ENCODE results near the gene LRCOL1.

LRCOL1 gene

GRCh38 chr12:132635076-132635955, 24.9 kb upstream of the LRCOL1 start:
- no peak for DNase-seq

DNA sequence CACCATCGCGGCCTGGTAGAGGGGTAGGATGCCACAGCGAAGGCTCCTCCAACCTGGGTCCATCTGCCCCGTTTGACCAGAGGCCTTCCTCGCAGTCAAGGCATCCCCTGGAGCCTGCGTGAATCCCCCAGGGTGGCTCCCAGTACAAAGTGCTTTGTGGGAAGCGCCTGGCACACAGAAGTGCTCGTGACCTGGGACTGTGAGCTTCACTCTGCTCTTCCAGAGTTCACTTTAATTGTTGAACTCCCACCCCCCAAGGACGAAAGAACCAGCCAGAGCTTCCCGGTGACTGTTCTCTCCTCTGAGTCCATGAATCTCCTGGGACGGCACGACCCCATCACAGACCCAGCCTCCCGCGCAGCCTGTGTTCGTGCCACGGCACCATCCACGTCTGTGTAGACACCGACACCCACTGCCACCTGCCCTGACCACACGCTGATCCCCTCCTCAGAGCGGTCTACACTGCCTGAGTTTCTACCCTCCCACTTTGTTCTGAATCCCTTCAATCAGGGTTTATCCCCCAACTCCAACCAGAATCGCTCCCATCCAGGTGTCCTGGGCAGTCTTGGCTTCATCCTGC, 24.1 kb upstream of the LRCOL1 start:
- no peak for DNase-seq

GRCh38 chr12:132633901-132634300, 23.5 kb upstream of the LRCOL1 start:
- no peak for DNase-seq

- no peak for DNase-seq
Observed at GRCh38 chr12:132633398-132633797, 23.0 kb upstream of the LRCOL1 start.

GRCh38 chr12:132632521-132633228, 22.3 kb upstream of the LRCOL1 start:
- DNase-seq: no peak

- DNase-seq: no peak
Observed at GRCh38 chr12:132631666-132632065, 21.3 kb upstream of the LRCOL1 start.

- no peak for DNase-seq
Observed at GRCh38 chr12:132630672-132631071, 20.3 kb upstream of the LRCOL1 start.

DNA sequence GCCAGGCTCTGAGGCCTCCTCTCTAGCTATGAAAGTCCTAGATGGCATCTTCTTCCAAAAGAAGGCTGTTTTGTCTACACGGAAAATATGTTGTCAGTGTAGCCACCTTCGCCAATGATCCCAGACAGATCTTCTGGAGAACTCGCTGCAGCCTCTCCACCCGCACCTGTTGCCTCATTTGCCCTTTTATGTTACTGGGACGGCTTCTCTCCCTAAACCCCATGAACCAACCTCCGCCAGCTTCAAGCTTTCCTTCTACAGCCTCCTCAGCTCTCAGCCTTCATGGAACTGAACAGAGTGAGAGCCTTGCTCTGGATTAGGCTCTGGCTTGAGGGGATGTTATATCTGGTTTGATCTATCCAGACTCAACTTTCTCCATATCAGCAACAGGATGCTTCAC, 18.9 kb upstream of the LRCOL1 start:
- no peak for DNase-seq

- DNase-seq: no peak
Observed at GRCh38 chr12:132625731-132626430, 15.5 kb upstream of the LRCOL1 start.

GRCh38 chr12:132624910-132625630, 14.7 kb upstream of the LRCOL1 start:
- DNase-seq: no peak

- DNase-seq: no peak
Observed at GRCh38 chr12:132624186-132624855, 13.9 kb upstream of the LRCOL1 start.

DNA sequence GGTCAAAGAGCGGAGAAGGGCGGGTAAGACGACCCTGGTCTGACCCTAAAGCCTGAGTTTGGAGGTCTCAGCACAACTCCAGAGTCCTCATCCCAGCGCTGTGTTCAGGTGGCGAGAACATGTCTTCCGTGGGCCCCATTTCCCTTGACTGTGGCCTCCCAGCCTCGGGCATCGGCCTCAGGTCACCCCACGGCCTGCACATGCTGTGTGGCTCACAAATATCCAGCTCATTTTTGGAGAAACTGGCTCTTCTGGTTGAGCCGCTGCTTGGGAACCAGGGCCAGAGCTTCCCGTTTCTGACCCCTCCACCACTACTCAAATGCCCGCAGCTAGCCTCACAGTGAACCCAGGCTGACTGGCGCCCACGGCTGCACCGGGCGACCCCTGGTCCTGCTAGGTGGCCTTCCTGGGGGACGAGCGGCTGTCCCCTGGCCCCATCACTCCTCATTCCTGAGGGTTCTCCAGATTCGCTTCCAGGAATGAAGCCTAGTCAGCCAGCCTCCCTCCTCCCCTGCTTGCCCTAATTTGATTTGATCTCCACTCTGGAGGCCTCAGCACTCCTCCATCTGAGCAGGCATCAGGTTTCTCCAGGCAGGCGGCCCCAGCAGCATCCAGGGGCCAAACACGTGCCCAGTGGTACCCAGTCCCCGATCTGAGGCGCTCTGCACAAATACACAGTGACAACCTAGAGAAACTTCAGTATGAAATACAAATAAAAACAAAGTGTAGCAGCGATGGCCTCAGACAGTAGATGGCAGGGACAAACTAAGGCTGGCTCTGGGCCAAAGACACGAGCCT, 12.9 kb upstream of the LRCOL1 start:
- DNase-seq: no peak

- DNase-seq: peak in 1 of 2 donors; percentile 8
Observed at GRCh38 chr12:132622437-132623071, 12.2 kb upstream of the LRCOL1 start.

- DNase-seq: no peak
Observed at GRCh38 chr12:132621657-132622435, 11.5 kb upstream of the LRCOL1 start.

- no peak for DNase-seq
Observed at GRCh38 chr12:132620899-132621656, 10.7 kb upstream of the LRCOL1 start.

DNA sequence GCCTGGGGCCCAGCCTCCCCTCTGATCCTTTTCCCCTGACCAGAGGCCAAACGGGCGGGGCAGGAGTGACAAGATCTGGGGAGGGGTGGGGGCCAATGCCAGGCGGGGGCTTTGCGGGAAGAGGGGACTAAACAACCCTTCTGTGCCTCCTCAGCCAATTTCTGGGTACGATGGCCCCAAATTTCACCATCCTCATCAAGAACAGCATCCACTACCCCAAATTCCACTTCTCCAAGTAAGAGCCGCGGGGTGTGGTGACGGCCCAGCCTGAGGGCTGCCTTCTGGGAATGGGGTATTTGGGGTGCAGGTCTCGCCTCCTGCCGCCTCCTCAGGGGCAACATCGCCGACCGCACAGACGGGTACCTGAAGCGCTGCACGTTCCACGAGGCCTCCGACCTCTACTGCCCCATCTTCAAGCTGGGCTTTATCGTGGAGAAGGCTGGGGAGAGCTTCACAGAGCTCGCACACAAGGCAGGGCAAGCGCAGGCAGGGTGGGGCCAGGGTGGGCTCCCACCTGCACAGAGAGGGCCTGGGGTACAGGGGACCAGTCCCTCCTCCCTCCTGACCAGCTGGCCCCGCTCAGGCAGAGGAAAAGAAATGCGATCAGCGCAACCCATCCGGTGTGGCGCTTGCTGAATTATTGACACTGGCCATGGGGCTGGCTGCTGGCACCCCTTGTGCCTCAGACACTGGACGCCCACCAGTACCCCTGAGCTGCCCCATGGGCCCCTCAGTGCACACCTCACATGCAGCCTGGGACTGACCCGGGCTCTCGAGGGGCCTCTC, 9.9 kb upstream of the LRCOL1 start:
- DNase-seq: no peak

DNA sequence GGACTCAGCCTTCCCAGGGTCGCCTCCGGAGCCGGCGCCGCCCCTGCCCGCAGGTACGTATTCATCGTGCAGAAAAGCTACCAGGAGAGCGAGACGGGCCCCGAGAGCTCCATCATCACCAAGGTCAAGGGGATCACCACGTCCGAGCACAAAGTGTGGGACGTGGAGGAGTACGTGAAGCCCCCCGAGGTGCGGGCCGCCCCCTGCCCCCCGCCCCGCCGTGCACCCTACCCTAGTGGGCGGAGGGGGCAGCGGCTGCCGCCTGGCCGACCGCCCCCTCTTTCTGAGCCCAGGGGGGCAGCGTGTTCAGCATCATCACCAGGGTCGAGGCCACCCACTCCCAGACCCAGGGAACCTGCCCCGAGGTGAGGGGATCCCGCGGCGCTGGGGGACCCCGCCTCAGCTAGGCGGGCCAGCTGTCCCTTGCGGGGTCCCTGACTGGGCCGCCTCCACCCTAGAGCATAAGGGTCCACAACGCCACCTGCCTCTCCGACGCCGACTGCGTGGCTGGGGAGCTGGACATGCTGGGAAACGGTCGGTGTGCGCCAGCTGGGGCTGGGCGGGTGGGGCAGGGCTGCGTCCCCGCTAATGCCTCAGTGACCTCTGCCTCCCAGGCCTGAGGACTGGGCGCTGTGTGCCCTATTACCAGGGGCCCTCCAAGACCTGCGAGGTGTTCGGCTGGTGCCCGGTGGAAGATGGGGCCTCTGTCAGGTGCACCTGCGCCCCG, 9.2 kb upstream of the LRCOL1 start:
- no peak for DNase-seq

GRCh38 chr12:132619071-132619385, 8.6 kb upstream of the LRCOL1 start:
- no peak for DNase-seq

Measured in bone marrow (tissue), 2 donors.